NCI-H226 (cell line): ENCODE data around the gene FCAMR.

ENCODE experiments used
- DNase-seq: peaks from one replicate; pipeline ENCODE4 v3.0.0-alpha.2; 2015

Gene FCAMR

GRCh38 chr1:206970446-206970845 is at the start of gene FCAMR:
FCAMR (minus strand) TSS chr1:206970460; CDS start chr1:206970125, 335 bp downstream.
- no peak for DNase-seq

- no peak for DNase-seq
Measured at GRCh38 chr1:207019661-207020060, 49.4 kb upstream of the FCAMR start.

GRCh38 chr1:207019161-207019560 is 48.9 kb upstream of the FCAMR start:
- DNase-seq = no peak

- DNase-seq = no peak
Measured at GRCh38 chr1:207018707-207019106, 48.4 kb upstream of the FCAMR start.

GRCh38 chr1:207017615-207018559 is 47.6 kb upstream of the FCAMR start:
- no peak for DNase-seq

GRCh38 chr1:207015791-207016190 is 45.5 kb upstream of the FCAMR start:
- no peak for DNase-seq

GRCh38 chr1:207014728-207015127 is 44.5 kb upstream of the FCAMR start:
- no peak for DNase-seq

- DNase-seq = no peak
Measured at GRCh38 chr1:207013321-207014085, 43.2 kb upstream of the FCAMR start.

- DNase-seq = no peak
Measured at GRCh38 chr1:207010726-207011125, 40.5 kb upstream of the FCAMR start.

GRCh38 chr1:207009945-207010344 is 39.7 kb upstream of the FCAMR start:
- no peak for DNase-seq

- no peak for DNase-seq
Measured at GRCh38 chr1:207009182-207009850, 39.1 kb upstream of the FCAMR start.

GRCh38 chr1:207007352-207008033 is 37.2 kb upstream of the FCAMR start:
- DNase-seq = peak; percentile 94

- no peak for DNase-seq
Measured at GRCh38 chr1:207006914-207007313, 36.7 kb upstream of the FCAMR start.

- no peak for DNase-seq
Measured at GRCh38 chr1:207006083-207006482, 35.8 kb upstream of the FCAMR start.

GRCh38 chr1:207004931-207005830 is 34.9 kb upstream of the FCAMR start:
- peak; percentile 87 for DNase-seq

GRCh38 chr1:207003210-207003609 is 33.0 kb upstream of the FCAMR start:
- no peak for DNase-seq

- DNase-seq = no peak
Measured at GRCh38 chr1:207002724-207003146, 32.5 kb upstream of the FCAMR start.

- no peak for DNase-seq
Measured at GRCh38 chr1:207001492-207002245, 31.4 kb upstream of the FCAMR start.

GRCh38 chr1:207000651-207001291 is 30.5 kb upstream of the FCAMR start:
- DNase-seq = no peak

GRCh38 chr1:206998816-206999215 is 28.6 kb upstream of the FCAMR start:
- DNase-seq = no peak
